D721Med (cell line): Measurements from ENCODE around the gene MYBBP1A.

Experiments
- DNase-seq: peaks from one replicate; pipeline ENCODE4 v3.0.0; 2011; ENCODE audit warnings: low spot score; ENCODE audit not compliant: insufficient read length
- FAIRE-seq: peaks from 2 replicates; lab custom pipeline; 2011; peaks lifted over from hg19 to GRCh38; lab: Jason Lieb, UNC
- CTCF ChIP-seq: IDR thresholded peaks from 2 replicates; pipeline ENCODE4 v1.5.1; 2012; ENCODE audit warnings: mild to moderate bottlenecking, control low read depth; ENCODE audit not compliant: insufficient read depth; ENCODE audit errors: missing control alignments

The MYBBP1A gene

DNA sequence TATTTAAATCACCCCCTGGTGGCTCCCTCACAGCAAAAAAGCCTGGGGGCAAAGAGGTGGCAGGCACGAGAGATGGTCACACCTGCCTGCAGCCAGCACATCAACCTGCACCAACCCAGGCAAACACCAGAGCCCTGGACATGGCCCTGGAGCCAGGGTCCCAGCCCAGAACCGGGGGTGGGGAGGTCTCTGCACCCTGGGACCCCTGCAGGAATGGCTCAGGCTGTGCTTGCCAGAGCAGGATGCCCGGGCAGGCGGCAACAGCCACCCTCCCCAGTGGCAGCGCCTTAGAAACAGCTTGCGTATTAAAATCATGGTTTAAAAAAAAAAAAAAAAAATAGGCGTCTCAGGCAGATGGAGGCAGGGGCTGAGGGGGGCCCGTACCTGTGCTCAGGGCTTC is 16.2 kb downstream of the MYBBP1A start:
- FAIRE-seq, result no peak
- TF ChIP-seq CTCF, result no peak
- no peak for DNase-seq

- FAIRE-seq (no peak), DNase-seq (no peak)
These were observed 16.8 kb downstream of the MYBBP1A start for GRCh38 chr17:4538236-4539002.

DNA sequence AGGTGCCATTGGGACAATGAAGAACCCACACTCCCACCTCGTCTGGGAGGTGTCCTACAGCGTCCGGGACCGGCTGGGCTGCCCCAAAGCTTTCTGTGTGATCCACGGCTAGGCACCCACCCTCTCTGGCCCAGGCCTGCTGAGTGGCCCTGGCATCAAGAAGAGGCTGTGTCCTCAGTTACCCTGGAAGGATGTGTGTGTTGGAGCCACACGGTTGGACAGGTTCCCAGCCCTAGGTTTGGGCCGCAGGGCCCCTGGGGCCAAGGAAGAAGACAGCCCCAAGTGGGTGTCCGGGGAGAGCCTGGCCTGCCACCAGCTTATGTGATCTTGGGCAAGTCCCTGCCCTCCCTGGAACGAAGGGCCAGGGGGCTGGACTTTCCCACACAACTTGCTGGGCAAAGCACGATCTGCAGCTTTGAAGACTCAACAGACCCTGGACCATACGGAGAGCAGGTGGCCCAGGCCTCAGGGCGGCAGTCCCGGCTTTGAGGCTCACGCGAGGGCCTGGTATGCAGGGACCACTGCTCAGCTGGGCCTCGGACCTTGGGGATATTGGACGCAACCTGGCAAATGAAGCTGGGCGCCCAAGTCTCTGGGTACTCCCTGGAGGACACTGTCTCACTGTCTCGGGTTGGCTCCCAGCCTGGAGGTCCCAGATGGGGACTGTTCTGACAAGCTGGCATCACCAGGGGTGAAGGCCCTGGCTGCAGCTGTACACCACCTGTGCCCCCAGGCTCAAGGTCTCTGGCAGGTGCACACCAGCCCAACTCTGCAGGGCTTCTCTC is 17.5 kb downstream of the MYBBP1A start:
- DNase-seq, result no peak
- FAIRE-seq, result no peak
- no peak for TF ChIP-seq CTCF

More at GRCh38 chr17:4538236-4539002, 16.8 kb downstream of the MYBBP1A start:
- no peak for TF ChIP-seq CTCF

- no peak for TF ChIP-seq CTCF
- FAIRE-seq (no peak), DNase-seq (no peak)
These were observed 18.3 kb downstream of the MYBBP1A start for GRCh38 chr17:4536742-4537411.

DNA sequence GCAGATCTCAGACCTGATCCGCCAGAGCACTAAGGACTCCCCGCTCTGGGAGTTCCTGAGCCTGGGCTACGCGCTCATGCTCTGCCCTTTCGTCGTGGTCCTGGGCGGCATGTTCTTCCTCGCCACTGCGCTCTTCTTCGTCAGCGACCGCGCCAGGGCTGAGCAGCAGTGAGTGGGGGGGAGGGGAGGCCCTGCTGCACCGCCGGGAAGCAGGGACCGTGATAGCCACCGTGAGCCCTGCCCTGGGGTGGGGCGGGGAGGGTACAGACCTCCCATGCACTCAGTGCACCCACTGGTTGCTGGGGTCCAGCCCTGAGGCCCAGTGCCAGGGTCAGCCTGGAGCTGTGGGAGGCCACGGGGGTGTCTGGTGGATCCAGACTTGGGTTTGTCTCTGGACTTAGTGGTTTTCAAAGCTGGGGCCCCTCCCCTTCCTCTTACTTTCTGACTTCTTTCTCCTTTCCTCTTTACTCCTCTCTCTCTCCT is 18.9 kb downstream of the MYBBP1A start:
- DNase-seq, result no peak
- TF ChIP-seq CTCF, result no peak
- FAIRE-seq, result no peak

- FAIRE-seq (no peak), DNase-seq (no peak)
- TF ChIP-seq CTCF, result no peak
These were observed 19.4 kb downstream of the MYBBP1A start for GRCh38 chr17:4535667-4536258.
